A204.1 (cell line): Measurements from ENCODE around the gene PXMP4.

Source experiments
- FAIRE-seq: peaks from 2 replicates; lab custom pipeline; 2012; peaks lifted over from hg19 to GRCh38; lab: Jason Lieb, UNC

PXMP4 gene

GRCh38 chr20:33681288-33681687 is 38.8 kb downstream of the PXMP4 start:
- FAIRE-seq = no peak

- no peak for FAIRE-seq
Measured at GRCh38 chr20:33680686-33681085, 39.4 kb downstream of the PXMP4 start.

- FAIRE-seq = no peak
Measured at GRCh38 chr20:33679758-33680485, 40.2 kb downstream of the PXMP4 start.

GRCh38 chr20:33677991-33678702 is 42.0 kb downstream of the PXMP4 start:
- FAIRE-seq = no peak

- no peak for FAIRE-seq
Measured at GRCh38 chr20:33676652-33677645, 43.2 kb downstream of the PXMP4 start.

- no peak for FAIRE-seq
Measured at GRCh38 chr20:33676121-33676520, 44.0 kb downstream of the PXMP4 start.

- FAIRE-seq = no peak
Measured at GRCh38 chr20:33675136-33675959, 44.8 kb downstream of the PXMP4 start.

GRCh38 chr20:33674294-33675135 is 45.6 kb downstream of the PXMP4 start, which contains the start of gene NECAB3:
NECAB3 (minus strand) TSS chr20:33674428; CDS start chr20:33674352, 76 bp downstream.
- no peak for FAIRE-seq

- no peak for FAIRE-seq
Measured at GRCh38 chr20:33673410-33674293, 46.5 kb downstream of the PXMP4 start.

GRCh38 chr20:33673114-33673409 is 47.0 kb downstream of the PXMP4 start:
- FAIRE-seq = no peak

GRCh38 chr20:33672426-33673113 is 47.5 kb downstream of the PXMP4 start:
- no peak for FAIRE-seq

- no peak for FAIRE-seq
Measured at GRCh38 chr20:33671573-33672288, 48.4 kb downstream of the PXMP4 start.

- no peak for FAIRE-seq
Measured at GRCh38 chr20:33670715-33671499, 49.2 kb downstream of the PXMP4 start.

GRCh38 chr20:33669873-33670640 is 50.1 kb downstream of the PXMP4 start:
- FAIRE-seq = no peak

GRCh38 chr20:33669224-33669623 is 50.9 kb downstream of the PXMP4 start:
- FAIRE-seq = no peak

GRCh38 chr20:33668466-33669155 is 51.5 kb downstream of the PXMP4 start:
- FAIRE-seq = no peak
